Upper lobe of right lung (tissue), 1 donor: ENCODE data around the gene MCRS1. TPM values are rescaled to one million over a fixed set of nuclear protein-coding genes. Genes with fewer than 3 reads are reported as not detected.

Source experiments
- ATAC-seq: fragments of 200-7000 bp; cut with Tn5 transposase; one replicate; pipeline ENCODE4 v1.9.1; 2020; ENCODE audit warnings: mild to moderate bottlenecking, moderate library complexity
- DNase-seq: peaks from one replicate; pipeline ENCODE4 v3.0.0-alpha.2; 2020
- H3K27ac ChIP-seq: fragments of 200-600 bp; one replicate; pipeline ENCODE4 v1.8.0; 2022
- H3K27me3 ChIP-seq: fragments of 200-600 bp; one replicate; pipeline ENCODE4 v1.8.0; 2022; ENCODE audit warnings: mild to moderate bottlenecking
- H3K36me3 ChIP-seq: fragments of 200-600 bp; one replicate; pipeline ENCODE4 v1.8.0; 2022
- H3K4me1 ChIP-seq: fragments of 200-600 bp; one replicate; pipeline ENCODE4 v1.8.0; 2022
- H3K4me3 ChIP-seq: fragments of 200-600 bp; one replicate; pipeline ENCODE4 v1.8.0; 2022; ENCODE audit warnings: mild to moderate bottlenecking
- H3K9me3 ChIP-seq: fragments of 200-600 bp; one replicate; pipeline ENCODE4 v1.8.0; 2022
- CTCF ChIP-seq: fragments of 200-600 bp; IDR thresholded peaks from one replicate; pipeline ENCODE4 v1.8.0; 2022; ENCODE audit warnings: antibody characterized with exemption
- intact Hi-C: fragments of 100-400 bp; cut with DNase I; formaldehyde crosslinking; loops from one replicate; pipeline ENCODE4 v1.11.0; 2022
- total RNA-seq: library from RNA; stranded (reverse); fragmentation: NEBNext Ultra II Directional; extraction: Animal tissue kit (Norgen Biotek cat#: 25700); gene quantifications from one replicate; pipeline ENCODE4 v1.2.1, GENCODE V29; 2021
- donor health status: DM: no; HTN: yes; CAD: no; lungs with severe emphysema.

MCRS1 gene
- total RNA-seq, 1 donor from 2014 or later, result 54.0 TPM

- DNase-seq, result no peak
- Histone ChIP-seq H3K27me3 (no peaks in the 10 kb centered on the region), H3K4me3 (no peak overlapping the region), H3K4me1 (peaks cover 3% of the 10 kb centered on the region), H3K27ac (no peak overlapping the region), H3K36me3 (peaks cover 45% of the 10 kb centered on the region), H3K9me3 (no peaks in the 10 kb centered on the region)
- TF ChIP-seq CTCF, result no peak
- ATAC-seq, result no peak
- intact Hi-C loops, result no loop called here
Observed at GRCh38 chr12:49556391-49557186, 11.4 kb downstream of the MCRS1 start.

DNA sequence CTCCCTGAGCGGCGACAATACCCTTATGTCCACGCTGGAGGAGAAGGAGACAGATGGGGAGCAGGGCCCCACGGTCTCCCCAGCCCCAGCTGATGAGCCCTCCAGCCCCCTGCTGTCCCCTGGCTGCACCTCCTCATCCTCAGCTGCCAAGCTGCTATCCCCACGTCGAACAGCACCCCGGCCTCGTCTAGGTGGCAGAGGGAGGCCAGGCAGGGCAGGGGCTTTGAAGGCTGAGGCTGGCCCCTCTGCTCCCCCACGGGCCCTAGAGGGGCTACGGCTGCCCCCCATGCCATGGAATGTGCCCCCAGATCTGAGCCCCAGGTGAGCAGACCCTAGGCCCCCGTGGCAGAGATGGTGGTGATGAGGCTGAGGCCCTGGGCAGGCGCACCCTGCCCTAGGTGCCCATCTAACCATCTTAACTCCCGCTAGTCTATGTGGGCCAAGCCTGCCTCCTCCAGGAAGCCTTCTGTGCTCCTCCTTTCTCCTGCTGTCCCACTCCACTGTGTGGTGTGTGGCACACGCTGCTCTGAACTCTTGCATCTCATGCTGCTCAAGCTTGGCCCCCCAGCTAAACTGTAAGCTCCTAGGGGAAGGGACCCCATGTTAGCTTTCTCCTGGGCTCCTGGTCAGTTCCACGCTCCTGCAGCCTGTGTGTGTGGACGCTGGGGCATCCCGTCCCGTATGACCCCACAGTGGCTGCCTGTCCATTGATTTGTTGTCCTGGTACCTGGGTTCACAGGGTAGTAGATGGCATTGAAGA is 12.1 kb downstream of the MCRS1 start:
- Histone ChIP-seq H3K4me1 (peaks cover 3% of the 10 kb centered on the region), H3K36me3 (peaks cover 37% of the 10 kb centered on the region), H3K9me3 (no peaks in the 10 kb centered on the region), H3K27ac (no peak overlapping the region), H3K27me3 (no peaks in the 10 kb centered on the region), H3K4me3 (no peak overlapping the region)
- TF ChIP-seq CTCF, result no peak
- intact Hi-C loops, result no loop called here
- ATAC-seq, result no peak
- no peak for DNase-seq

GRCh38 chr12:49554266-49554665 is 13.7 kb downstream of the MCRS1 start:
- Histone ChIP-seq H3K27me3 (peaks cover 3% of the 10 kb centered on the region), H3K36me3 (peaks cover 22% of the 10 kb centered on the region), H3K4me1 (peaks cover 5% of the 10 kb centered on the region), H3K27ac (no peak overlapping the region), H3K9me3 (no peaks in the 10 kb centered on the region), H3K4me3 (no peak overlapping the region)
- intact Hi-C loops, result no loop called here
- no peak for TF ChIP-seq CTCF
- DNase-seq, result no peak
- ATAC-seq, result no peak

GRCh38 chr12:49553512-49554088 is 14.3 kb downstream of the MCRS1 start:
- H3K4me3 ChIP-seq, result no peak overlapping the region
- H3K4me1 ChIP-seq, result peaks cover 12% of the 10 kb centered on the region
- no peak overlapping the region for H3K27ac ChIP-seq
- DNase-seq, result no peak
- peaks cover 15% of the 10 kb centered on the region for H3K36me3 ChIP-seq
- ATAC-seq, result no peak
- H3K9me3 ChIP-seq, result no peaks in the 10 kb centered on the region
- intact Hi-C loops, result no loop called here
- peak; percentile 37 for TF ChIP-seq CTCF
- peaks cover 10% of the 10 kb centered on the region for H3K27me3 ChIP-seq

- TF ChIP-seq CTCF, result no peak
- intact Hi-C loops, result no loop called here
- H3K27ac ChIP-seq, result no peak overlapping the region
- H3K27me3 ChIP-seq, result peaks cover 16% of the 10 kb centered on the region
- H3K4me3 ChIP-seq, result no peak overlapping the region
- ATAC-seq (no peak), DNase-seq (no peak)
- peaks cover 14% of the 10 kb centered on the region for H3K4me1 ChIP-seq
- H3K9me3 ChIP-seq, result no peaks in the 10 kb centered on the region
- H3K36me3 ChIP-seq, result peaks cover 8% of the 10 kb centered on the region
Observed at GRCh38 chr12:49552899-49553298, 15.0 kb downstream of the MCRS1 start.
